DLD1 (cell line): ENCODE data around the gene NLRP11.

ENCODE experiments used
- in situ Hi-C: cut with HindIII; loops from 2 replicates; pipeline ENCODE4 v1.10.0; 2017; ENCODE audit warnings: low sequenced_read_pairs

Gene NLRP11

GRCh38 chr19:55831846-55832245, at the start of gene NLRP11:
Gene NLRP11, minus strand, starts transcription at chr19:55831999. Its CDS starts 13,825 bp downstream, at chr19:55818174.
- in situ Hi-C loops, result no loop called here

DNA sequence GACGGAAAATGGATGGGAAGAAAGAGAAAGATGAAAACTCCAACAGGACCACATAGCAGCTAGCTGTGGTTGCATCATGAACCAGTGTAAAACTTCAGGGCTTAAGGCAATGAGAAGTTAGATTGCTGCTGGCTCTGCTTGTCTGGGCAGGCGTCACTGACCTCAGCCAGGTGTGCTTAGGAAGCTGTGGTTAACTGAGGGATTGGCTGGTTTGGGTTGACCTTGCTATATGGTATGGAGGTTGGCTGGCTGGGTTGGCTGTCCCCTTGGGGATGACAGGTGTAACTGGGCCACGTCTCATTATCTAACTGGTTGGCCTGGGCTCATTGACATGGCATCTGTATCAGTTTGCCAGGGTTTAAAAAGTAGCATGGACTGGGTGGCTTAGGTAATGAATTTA, 45.4 kb upstream of the NLRP11 start:
- in situ Hi-C loops, result no loop called here

DNA sequence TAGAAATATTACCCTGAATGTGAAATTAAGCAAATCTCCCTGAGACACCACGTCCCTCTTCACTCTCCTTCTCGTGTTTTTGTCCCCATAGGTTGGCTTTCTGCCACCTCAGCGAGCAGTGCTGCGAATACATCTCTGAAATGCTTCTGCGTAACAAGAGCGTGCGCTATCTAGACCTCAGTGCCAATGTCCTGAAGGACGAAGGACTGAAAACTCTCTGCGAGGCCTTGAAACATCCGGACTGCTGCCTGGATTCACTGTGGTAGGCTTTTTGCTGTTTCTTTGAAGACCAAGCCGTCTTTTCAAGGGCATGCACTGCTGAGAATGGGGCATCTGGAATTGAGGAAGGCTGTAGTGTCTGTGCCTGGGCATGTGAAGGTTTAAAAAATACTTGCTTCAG, 38.9 kb upstream of the NLRP11 start:
- in situ Hi-C loops, result no loop called here

- in situ Hi-C loops, result no loop called here
These were observed 35.3 kb upstream of the NLRP11 start for GRCh38 chr19:55867101-55867500.

DNA sequence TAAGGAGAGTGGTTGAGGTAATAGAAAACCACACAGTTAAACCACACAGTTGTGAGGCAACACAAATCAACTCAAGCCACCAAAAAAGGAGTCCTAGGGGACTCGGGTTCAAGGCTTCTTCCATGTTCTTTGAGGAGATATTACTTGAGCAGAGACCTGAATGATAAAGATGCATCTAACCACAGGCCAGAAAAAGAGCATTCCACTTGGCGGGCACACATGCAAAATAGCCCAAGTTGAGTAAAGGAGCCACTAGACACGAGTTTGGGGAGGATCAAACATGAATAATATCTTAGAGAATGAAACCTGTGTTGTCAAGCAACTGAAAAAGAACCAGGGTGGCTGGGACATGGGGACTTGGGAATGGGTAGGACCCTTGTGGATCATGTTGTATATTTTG, 34.7 kb upstream of the NLRP11 start:
- in situ Hi-C loops, result no loop called here

GRCh38 chr19:55858969-55859368, 27.2 kb upstream of the NLRP11 start:
- in situ Hi-C loops, result no loop called here

DNA sequence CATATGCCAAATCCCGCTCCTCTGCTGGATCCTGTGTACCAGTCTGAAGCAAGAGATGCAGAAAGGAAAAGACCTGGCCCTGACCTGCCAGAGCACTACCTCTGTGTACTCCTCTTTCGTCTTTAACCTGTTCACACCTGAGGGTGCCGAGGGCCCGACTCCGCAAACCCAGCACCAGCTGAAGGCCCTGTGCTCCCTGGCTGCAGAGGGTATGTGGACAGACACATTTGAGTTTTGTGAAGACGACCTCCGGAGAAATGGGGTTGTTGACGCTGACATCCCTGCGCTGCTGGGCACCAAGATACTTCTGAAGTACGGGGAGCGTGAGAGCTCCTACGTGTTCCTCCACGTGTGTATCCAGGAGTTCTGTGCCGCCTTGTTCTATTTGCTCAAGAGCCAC, 26.6 kb upstream of the NLRP11 start:
- in situ Hi-C loops, result no loop called here

GRCh38 chr19:55857974-55858373, 26.2 kb upstream of the NLRP11 start:
- in situ Hi-C loops, result no loop called here

DNA sequence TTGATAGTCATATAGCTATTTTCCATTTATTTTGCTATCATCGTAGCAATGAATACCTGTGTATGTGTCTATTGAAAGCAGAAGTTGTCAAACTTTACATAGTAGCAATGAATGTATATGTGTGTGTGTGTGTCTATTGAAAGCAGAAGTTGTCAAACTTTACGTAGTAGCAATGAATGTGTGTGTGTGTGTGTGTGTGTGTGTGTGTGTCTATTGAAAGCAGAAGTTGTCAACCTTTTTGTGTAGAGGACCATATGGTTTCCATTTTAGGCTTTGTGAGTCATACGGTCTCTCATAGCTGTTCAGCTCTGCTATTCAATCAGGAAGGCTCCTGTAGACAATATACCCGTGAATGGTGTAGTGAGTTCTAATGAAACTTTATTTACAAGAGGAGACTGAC, 25.4 kb upstream of the NLRP11 start:
- in situ Hi-C loops, result no loop called here

- in situ Hi-C loops, result no loop called here
These were observed 23.4 kb upstream of the NLRP11 start for GRCh38 chr19:55855160-55855559.

DNA sequence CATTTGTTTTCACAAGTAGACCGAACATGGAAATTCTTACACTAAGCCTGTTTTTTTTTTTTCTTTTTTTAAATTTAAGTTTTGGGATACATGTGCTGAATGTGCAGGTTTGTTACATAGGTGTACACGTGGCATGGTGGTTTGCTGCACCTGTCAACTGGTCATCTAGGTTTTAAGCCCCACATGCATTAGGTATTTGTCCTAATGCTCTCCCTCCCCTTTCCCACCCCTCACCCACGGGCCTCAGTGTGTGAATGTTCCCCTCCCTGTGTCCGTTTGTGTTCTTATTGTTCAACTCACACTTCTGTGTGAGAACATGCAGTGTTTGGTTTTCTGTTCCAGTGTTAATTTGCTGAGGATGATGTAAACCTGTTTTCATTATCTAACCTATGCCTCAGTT, 7.1 kb upstream of the NLRP11 start:
- in situ Hi-C loops, result no loop called here

- in situ Hi-C loops, result no loop called here
These were observed 6.5 kb upstream of the NLRP11 start for GRCh38 chr19:55838251-55838650.

DNA sequence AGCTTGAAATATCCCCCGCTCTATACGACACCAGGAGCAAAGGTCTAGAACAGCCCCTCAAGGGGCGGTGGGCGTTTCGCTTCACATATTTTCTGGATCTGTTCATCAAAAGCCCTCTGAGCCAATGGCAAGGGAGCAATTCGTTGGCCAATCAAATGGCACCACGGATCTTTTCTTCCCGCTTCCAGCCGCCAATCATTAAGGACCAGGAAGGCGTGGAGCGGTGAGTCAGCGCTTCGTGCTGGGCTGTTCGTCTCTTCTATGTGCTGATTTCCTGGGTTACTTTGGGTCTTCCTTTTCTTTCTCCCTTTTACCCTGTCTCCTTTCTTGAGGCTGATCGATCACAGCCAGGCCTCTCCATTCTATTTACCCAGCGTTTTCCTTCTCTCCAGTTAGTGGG, 4.5 kb upstream of the NLRP11 start, which contains the start of gene NLRP4:
NLRP4 (plus strand) TSS at position 201 of the 400 bp plus-strand sequence. CDS start 15,541 bp downstream, outside the sequence.
- in situ Hi-C loops, result no loop called here

GRCh38 chr19:55832676-55833075, 877 bp upstream of the NLRP11 start:
- in situ Hi-C loops, result no loop called here

DNA sequence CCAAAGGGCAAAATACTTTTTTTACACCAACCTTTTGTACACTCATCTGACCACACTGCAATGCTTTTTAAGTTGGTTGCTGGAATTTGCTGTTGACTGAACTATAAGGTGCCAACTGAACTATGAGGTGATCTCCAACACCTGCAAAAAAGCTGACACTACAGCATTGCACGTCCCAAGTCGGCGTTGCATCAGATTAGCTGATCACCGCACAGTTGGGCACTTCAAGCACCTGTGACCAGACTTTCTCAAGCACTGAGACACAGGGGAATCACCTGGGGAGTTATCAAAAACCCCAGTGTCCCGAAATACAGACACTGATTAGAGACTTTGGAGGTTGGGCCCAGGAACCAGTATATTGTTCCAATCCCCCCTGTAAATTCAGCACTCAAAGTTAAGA, 1.1 kb downstream of the NLRP11 start:
- in situ Hi-C loops, result no loop called here

DNA sequence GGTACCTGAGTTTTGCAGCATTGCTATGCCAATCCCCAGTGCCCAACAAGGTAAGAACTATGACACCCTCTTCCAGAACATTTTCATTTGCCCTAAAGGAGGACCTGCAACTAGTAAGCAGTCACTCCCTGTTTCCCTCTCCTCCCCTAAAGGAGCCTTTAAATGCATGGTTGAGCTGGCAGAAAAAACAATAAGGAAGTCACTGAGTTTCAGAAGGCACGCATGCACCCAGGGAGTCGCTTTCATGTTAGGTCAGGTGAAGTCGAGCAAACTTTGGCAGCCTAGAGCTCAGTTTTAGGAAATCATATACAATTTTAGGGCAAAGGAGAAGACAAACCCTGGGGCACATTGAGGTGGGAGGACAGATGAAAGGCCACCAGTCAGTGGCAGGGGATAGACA, 11.8 kb downstream of the NLRP11 start:
- in situ Hi-C loops, result no loop called here

- in situ Hi-C loops, result no loop called here
These were observed 17.9 kb downstream of the NLRP11 start for GRCh38 chr19:55813906-55814305.

DNA sequence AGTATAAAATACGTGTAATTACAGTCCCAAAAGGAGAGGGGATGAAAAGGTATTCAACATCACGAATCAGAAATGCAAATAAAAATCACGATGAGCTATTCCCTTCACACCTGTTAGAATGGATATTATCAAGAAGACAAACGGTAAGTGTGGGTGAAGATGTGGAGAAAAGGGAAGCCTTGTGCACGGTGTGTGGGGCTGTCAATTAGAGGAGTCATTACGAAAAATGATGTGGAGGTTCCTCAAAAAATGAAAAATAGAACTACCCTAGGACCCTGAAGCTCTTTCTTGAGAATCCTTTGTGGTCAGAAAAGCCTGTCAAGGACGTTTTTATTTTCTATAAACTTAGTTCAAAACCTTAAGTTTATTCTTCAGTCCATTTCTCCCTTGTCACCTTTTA, 19.4 kb downstream of the NLRP11 start:
- in situ Hi-C loops, result no loop called here

DNA sequence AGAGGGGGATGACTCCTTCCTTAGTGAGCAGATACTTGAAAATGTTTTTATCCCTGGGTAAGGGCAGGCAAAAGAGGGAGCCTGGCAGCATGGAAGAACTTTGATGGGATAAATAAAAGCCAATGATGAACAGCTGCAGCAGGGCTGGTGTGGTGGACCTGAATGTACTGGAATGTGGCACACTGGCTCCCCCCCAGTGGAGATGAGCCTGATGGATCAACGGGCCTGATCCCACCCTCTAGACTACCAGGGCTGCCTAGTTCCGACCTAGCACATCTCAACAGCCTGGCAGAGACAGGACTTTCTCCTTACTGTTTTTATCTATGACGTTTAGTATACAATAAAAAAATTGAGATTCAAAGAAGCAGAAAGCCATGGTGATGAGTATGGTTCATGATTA, 20.5 kb downstream of the NLRP11 start:
- in situ Hi-C loops, result no loop called here

DNA sequence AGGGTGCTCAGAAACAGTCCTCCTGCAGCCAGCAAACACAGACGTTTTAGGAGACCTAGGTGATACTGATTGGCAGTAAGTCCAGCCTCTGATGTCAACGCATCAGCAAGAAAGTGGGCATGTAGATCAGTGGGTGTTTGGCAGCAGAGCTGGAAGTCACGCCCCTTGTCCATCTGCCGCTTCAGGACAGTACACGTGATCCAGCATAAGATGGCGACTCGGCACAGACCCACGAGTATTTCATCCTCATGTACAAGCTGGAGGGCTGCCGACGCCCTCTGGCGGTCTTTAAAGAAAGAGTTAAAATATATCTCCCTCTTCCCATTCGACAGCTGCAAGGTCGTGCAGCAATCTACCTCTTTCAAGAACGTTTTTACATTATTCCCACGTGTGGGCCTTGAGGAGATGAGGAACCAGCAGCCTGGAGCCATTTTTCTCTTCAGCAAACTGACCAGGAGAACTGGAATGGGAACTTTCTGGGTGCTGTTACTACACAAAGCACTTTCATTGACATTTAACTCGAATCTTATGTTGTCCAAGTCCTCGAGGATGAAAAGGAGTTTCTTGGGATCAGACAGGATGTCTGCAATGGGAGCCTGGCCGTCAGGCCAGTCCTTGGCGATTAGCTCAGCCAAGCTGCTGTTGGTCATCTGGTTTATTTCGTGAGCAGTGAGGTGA, 22.3 kb downstream of the NLRP11 start:
- in situ Hi-C loops, result no loop called here

DNA sequence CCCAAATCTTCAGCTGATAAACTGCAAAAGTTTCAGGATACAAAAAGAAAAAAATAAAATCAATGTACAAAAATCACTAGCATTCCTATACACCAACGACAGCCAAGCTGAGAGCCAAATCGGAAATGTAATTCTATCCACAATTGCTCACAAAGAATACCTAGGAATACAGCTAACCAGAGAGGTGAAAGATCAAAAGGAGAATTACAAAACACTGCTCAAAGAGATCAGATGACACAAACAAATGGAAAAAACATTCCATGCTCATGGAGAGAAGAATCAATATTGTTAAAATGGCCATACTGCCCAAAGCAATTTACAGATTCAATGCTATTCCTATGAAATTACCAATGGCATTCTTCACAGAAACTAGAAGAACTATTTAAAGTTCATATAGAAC, 29.5 kb downstream of the NLRP11 start:
- in situ Hi-C loops, result no loop called here

- in situ Hi-C loops, result no loop called here
These were observed 30.4 kb downstream of the NLRP11 start for GRCh38 chr19:55801416-55801815.

- in situ Hi-C loops, result no loop called here
These were observed 36.8 kb downstream of the NLRP11 start for GRCh38 chr19:55795021-55795420.
